Liver (tissue), 3 donors: Measurements from ENCODE around the gene CYB561.

Experiments
- ATF3 ChIP-seq: IDR thresholded peaks from 2 replicates; pipeline ENCODE4 v1.6.1; 2016; ENCODE audit warnings: antibody characterized with exemption
- CTCF ChIP-seq: fragments of 150-350 bp; IDR thresholded peaks from 2 replicates; pipeline ENCODE4 v1.5.1; 2017; ENCODE audit warnings: improper control_type of control experiment, low read depth, low read length; ENCODE audit not compliant: missing input control
- EGR1 ChIP-seq, 2 donors: IDR thresholded peaks; 2 replicates each; pipeline ENCODE4 v1.6.1; 2016 to 2018; ENCODE audit warnings: antibody characterized with exemption in 2 of 2, low read depth in 2 of 2
- FOXA1 ChIP-seq: IDR thresholded peaks from 2 replicates; pipeline ENCODE4 v1.6.1; 2016; ENCODE audit warnings: antibody characterized with exemption
- GABPA ChIP-seq, 2 donors: IDR thresholded peaks in 1 of 2; conservative IDR thresholded peaks in 1 of 2; 2 replicates each; pipeline ENCODE4 v1.6.1; 2016; ENCODE audit warnings: antibody characterized with exemption in 2 of 2, mild to moderate bottlenecking in 1 of 2, moderate library complexity in 1 of 2
- JUND ChIP-seq, 2 donors: IDR thresholded peaks; 2 replicates each; pipeline ENCODE4 v1.6.1; 2016; ENCODE audit warnings: antibody characterized with exemption in 2 of 2
- MAX ChIP-seq: IDR thresholded peaks from 2 replicates; pipeline ENCODE4 v1.6.1; 2016; ENCODE audit warnings: antibody characterized with exemption
- RAD21 ChIP-seq, 2 donors: IDR thresholded peaks; 2 replicates each; pipeline ENCODE4 v1.6.1; 2016; ENCODE audit warnings: antibody characterized with exemption in 2 of 2, mild to moderate bottlenecking in 2 of 2
- SP1 ChIP-seq: IDR thresholded peaks from 2 replicates; pipeline ENCODE4 v1.6.1; 2018; ENCODE audit warnings: antibody characterized with exemption, mild to moderate bottlenecking
- TAF1 ChIP-seq: conservative IDR thresholded peaks from 2 replicates; pipeline ENCODE4 v1.6.1; 2016; ENCODE audit warnings: antibody characterized with exemption, mild to moderate bottlenecking
- YY1 ChIP-seq: IDR thresholded peaks from 2 replicates; pipeline ENCODE4 v1.6.1; 2016; ENCODE audit warnings: antibody characterized with exemption, mild to moderate bottlenecking
- TF ChIP-seq, protein P1 (sequence below): IDR thresholded peaks from 2 replicates; pipeline ENCODE4 v1.6.1; 2016; ENCODE audit warnings: antibody characterized with exemption, mild to moderate bottlenecking
- TF ChIP-seq, protein P2 (sequence below): IDR thresholded peaks from 2 replicates; pipeline ENCODE4 v1.6.1; 2016; ENCODE audit warnings: antibody characterized with exemption
- donor health status: healthy.
- donor health status: healthy.

- TF ChIP-seq CTCF (no peak), JUND (IDR thresholded peaks at IDR 0.05) (no peak), FOXA1 (no peak), RAD21 (IDR thresholded peaks at IDR 0.05) (no peak), SP1 (no peak), YY1 (no peak), MAX (no peak), GABPA (IDR thresholded peaks at IDR 0.05 in 1 of 2, conservative IDR thresholded peaks at IDR 0.05 in 1 of 2) (no peak), EGR1 (IDR thresholded peaks at IDR 0.05; ENCODE audit: low read depth in 2 of 2) (no peak), TAF1 (no peak), ATF3 (no peak)
- TF ChIP-seq, protein P1, sequence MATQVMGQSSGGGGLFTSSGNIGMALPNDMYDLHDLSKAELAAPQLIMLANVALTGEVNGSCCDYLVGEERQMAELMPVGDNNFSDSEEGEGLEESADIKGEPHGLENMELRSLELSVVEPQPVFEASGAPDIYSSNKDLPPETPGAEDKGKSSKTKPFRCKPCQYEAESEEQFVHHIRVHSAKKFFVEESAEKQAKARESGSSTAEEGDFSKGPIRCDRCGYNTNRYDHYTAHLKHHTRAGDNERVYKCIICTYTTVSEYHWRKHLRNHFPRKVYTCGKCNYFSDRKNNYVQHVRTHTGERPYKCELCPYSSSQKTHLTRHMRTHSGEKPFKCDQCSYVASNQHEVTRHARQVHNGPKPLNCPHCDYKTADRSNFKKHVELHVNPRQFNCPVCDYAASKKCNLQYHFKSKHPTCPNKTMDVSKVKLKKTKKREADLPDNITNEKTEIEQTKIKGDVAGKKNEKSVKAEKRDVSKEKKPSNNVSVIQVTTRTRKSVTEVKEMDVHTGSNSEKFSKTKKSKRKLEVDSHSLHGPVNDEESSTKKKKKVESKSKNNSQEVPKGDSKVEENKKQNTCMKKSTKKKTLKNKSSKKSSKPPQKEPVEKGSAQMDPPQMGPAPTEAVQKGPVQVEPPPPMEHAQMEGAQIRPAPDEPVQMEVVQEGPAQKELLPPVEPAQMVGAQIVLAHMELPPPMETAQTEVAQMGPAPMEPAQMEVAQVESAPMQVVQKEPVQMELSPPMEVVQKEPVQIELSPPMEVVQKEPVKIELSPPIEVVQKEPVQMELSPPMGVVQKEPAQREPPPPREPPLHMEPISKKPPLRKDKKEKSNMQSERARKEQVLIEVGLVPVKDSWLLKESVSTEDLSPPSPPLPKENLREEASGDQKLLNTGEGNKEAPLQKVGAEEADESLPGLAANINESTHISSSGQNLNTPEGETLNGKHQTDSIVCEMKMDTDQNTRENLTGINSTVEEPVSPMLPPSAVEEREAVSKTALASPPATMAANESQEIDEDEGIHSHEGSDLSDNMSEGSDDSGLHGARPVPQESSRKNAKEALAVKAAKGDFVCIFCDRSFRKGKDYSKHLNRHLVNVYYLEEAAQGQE = no peak
- TF ChIP-seq, protein P2, sequence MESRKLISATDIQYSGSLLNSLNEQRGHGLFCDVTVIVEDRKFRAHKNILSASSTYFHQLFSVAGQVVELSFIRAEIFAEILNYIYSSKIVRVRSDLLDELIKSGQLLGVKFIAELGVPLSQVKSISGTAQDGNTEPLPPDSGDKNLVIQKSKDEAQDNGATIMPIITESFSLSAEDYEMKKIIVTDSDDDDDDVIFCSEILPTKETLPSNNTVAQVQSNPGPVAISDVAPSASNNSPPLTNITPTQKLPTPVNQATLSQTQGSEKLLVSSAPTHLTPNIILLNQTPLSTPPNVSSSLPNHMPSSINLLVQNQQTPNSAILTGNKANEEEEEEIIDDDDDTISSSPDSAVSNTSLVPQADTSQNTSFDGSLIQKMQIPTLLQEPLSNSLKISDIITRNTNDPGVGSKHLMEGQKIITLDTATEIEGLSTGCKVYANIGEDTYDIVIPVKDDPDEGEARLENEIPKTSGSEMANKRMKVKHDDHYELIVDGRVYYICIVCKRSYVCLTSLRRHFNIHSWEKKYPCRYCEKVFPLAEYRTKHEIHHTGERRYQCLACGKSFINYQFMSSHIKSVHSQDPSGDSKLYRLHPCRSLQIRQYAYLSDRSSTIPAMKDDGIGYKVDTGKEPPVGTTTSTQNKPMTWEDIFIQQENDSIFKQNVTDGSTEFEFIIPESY = no peak
These were observed 3.1 kb downstream of the CYB561 start for GRCh38 chr17:63443053-63443452.
